Measurements from ENCODE around the gene ITGA11.

ITGA11 gene

DNA sequence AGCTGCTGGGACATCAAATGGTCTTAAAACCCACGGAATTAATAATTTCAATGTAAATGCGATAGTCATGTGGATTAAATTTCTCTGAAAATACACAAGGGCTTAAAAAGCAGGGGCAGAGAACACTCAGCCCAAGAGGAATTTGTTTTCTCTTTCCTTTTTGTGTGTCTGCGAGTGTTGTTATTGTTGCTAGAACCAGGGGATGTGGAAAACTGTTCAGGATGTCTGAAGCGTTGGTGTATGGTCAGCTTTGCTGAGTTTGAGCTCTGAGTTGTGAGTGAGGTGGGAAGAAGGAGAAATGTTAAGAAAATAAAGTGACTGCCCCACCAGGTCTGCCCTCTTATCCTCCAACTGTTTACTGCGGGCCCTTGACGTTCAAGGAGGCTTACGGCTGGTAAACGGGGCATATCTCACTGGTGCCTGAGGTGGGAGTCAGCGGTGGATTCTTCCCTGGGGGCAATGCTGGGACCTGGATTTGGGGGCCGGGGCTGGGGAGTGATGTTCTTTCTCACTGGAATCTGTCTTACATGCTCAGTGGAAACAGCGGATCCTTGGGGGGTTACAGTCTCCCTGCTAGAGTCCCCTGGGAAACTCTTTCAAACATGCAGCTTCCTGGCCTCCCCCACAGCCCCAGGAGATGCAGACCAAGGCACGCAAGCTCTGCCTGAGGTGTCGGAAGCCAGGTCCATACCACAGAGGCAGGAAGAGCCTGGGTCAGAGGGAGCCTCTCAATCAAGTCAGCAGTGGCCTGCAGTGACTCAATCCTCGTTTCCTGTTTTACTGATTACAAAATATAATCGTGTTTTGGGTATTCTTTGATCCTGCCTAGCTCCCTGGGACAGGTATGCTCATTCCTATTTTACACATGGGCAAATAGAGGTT is 41.8 kb downstream of the ITGA11 start:
- Histone ChIP-seq H3K4me3 (ENCODE audit: low read length) (no peak overlapping the region), H3K36me3 (ENCODE audit: control insufficient read depth, insufficient read depth, low read length) (no peaks in the 10 kb centered on the region), H3K27me3 (ENCODE audit: control insufficient read depth, insufficient read depth, low read length) (peaks cover 6% of the 10 kb centered on the region), H3K9me3 (ENCODE audit: control insufficient read depth, low read length) (no peaks in the 10 kb centered on the region), H3K4me1 (ENCODE audit: control insufficient read depth, insufficient read depth, low read length) (no peaks in the 10 kb centered on the region), H3K9ac (ENCODE audit: low read length) (no peak overlapping the region)

DNA sequence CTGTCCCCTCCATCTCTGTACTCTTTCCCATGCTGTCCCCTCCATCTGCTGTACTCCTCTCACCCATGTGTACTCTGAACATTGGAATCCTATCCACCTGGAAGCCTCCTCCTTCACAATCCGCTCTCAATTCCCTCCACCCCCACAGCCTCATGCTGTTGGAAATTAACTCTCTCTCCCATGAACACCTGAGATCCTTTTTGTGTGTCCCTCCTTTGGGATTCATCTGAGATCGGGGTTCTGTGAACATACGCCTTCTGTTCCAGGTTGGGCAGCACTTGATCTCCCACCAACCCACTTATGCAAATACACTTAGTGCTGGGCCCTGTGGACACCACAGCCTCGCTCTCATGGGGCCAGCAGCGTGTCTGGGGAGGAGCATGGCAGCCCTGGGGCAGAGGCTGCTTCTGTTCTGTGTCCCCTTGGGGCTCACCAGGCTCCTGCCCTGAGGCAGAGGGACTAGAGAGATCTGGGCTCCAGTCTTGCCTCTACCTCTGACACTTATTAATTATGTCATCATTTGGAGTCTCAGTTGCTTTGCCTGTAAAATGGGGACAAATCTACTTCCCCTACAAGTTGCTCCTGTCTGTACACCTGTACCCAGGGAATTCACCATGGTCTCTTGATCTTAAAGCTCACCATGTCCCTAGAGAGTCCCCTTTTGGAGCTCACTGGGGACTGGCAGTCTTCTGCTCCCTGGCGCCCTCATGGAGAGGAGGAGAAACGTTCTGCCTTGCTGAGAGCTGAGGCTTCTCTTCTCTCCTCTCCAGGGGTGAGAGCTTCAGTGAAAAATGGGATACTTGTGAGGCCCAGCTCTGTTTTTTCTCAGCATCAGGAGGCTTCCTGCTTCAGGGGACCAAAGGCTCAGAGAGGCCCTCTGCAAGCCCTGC is 42.7 kb downstream of the ITGA11 start:
- H3K27me3 ChIP-seq (ENCODE audit: control insufficient read depth, insufficient read depth, low read length), result peaks cover 6% of the 10 kb centered on the region
- H3K36me3 ChIP-seq (ENCODE audit: control insufficient read depth, insufficient read depth, low read length), result no peaks in the 10 kb centered on the region
- H3K9me3 ChIP-seq (ENCODE audit: control insufficient read depth, low read length), result no peaks in the 10 kb centered on the region
- no peak overlapping the region for H3K4me3 ChIP-seq (ENCODE audit: low read length)
- no peak overlapping the region for H3K9ac ChIP-seq (ENCODE audit: low read length)
- H3K4me1 ChIP-seq (ENCODE audit: control insufficient read depth, insufficient read depth, low read length), result no peaks in the 10 kb centered on the region

DNA sequence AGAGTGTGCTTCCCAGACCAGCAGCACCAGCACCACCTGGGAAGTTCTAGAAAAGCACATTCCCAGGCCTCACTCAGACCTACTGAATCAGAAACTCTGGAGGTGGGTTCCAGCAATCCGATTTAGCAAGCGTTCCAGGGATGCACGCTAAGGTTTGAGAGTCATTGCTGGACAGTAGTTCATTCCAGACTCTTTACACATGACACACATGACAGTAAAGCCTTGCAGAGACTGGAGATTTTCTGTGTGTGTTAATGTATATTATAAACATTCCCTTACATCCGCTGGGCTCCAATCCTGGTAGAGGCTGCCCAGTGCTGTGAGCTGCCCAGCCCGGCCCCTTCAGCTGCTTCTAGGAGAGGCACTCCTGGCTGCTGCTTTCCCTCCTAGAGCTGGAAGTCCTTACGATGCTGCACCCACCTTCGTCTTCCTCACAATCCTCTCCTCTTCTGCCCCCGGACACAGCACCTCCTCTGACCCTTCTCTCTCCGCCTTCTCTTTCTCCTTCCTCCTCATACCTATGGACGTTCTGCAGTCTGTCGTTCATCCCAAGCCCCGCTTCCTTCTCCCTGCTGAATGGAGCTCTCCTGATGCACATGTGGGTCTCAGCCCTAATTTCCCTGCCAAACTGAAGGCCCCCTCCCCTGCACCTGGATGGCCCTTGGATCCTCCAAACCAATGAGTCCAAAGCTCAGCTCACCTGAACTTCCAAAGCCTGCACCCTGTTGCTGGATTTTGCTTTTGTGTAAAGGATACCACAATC is 44.4 kb downstream of the ITGA11 start:
- H3K27me3 ChIP-seq (ENCODE audit: control insufficient read depth, insufficient read depth, low read length), result peaks cover 6% of the 10 kb centered on the region
- H3K4me1 ChIP-seq (ENCODE audit: control insufficient read depth, insufficient read depth, low read length), result no peaks in the 10 kb centered on the region
- H3K4me3 ChIP-seq (ENCODE audit: low read length), result no peak overlapping the region
- no peaks in the 10 kb centered on the region for H3K9me3 ChIP-seq (ENCODE audit: control insufficient read depth, low read length)
- H3K36me3 ChIP-seq (ENCODE audit: control insufficient read depth, insufficient read depth, low read length), result no peaks in the 10 kb centered on the region
- no peak overlapping the region for H3K9ac ChIP-seq (ENCODE audit: low read length)

DNA sequence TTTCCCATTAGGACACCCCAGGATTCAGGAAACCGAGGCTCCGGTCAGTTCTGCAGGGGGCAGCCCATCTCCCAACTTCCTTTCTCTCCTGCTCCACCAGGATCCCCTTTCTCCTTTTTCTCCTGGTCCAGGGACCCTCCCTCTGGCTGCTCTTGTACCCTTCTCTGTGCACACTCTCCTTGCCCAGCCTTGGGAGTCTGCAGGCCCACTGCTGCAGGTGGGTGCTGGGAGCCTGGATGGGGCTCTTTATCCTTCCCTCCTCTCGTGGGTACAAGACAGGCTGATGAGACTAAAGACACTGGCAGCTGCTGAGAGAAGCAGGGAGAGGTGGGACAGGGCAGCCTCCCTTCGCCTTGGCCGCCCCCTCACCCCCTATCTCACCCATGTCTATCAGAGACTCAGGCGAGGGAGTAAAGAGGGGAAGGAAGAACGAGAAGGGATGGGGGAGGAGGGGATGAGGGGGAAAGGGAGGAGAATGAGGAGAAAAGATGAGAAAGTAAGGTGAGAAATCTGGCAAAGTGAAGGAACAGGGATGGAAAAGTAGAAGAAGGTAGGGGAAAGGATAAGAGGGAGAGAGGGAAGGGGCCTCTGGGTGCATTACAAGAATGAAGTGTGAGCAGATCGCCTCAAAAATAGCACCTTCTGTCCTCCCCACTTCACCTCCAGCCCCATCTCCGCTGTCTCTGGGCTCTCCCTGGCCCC is 45.2 kb downstream of the ITGA11 start:
- no peaks in the 10 kb centered on the region for H3K9me3 ChIP-seq (ENCODE audit: control insufficient read depth, low read length)
- no peak overlapping the region for H3K9ac ChIP-seq (ENCODE audit: low read length)

DNA sequence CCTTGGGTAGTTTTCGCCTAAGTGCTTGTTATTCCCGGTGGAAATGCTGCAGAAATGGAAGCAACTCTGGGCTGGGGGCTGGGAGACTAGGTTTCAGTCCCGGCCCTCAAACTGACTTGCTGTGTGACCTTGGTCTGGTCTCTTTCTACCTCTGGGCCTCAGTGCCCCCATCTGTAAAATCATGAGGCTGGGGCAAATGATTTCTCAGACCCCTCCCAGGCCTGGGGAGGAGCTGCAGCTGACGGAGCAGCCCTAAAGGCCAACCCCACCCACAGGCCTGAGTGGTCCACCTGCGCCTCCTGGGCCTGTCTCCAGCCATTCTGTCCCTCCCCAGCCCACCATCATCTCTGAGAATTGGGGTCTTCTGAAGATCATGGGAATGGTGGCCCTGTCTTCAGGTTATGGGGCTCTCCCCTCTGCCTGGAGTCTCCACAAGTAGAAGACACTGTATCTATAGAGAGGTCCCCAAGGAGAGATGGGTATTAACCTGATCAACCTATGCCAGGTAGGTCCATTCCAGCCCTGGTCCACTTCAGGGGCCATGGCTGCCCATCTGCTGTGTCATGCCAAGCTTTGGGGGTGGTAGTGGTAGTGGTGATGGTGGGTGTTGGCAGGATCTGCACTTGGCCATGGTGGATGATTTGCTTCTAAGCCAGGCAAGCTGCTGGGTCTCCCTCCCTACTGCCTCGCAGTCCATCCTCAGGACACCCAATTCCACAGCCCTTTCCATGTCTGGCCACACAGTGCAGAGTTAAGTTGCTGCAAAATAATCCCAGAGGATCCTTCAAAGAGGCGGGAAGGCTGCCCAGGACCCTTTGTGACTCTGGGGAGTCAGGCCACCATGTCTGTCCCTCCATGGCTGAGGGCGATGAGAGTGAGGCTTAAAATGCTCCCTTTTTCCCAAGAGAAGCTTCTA is 46.0 kb downstream of the ITGA11 start:
- H3K4me1 ChIP-seq (ENCODE audit: control insufficient read depth, insufficient read depth, low read length), result no peaks in the 10 kb centered on the region
- H3K36me3 ChIP-seq (ENCODE audit: control insufficient read depth, insufficient read depth, low read length), result no peaks in the 10 kb centered on the region
- no peak overlapping the region for H3K9ac ChIP-seq (ENCODE audit: low read length)
- H3K4me3 ChIP-seq (ENCODE audit: low read length), result no peak overlapping the region
- H3K27me3 ChIP-seq (ENCODE audit: control insufficient read depth, insufficient read depth, low read length), result no peaks in the 10 kb centered on the region
- H3K9me3 ChIP-seq (ENCODE audit: control insufficient read depth, low read length), result no peaks in the 10 kb centered on the region

More for the DNA sequence above, 45.2 kb downstream of the ITGA11 start:
- no peaks in the 10 kb centered on the region for H3K27me3 ChIP-seq (ENCODE audit: control insufficient read depth, insufficient read depth, low read length)
- H3K4me1 ChIP-seq (ENCODE audit: control insufficient read depth, insufficient read depth, low read length), result no peaks in the 10 kb centered on the region
- H3K4me3 ChIP-seq (ENCODE audit: low read length), result no peak overlapping the region
- no peaks in the 10 kb centered on the region for H3K36me3 ChIP-seq (ENCODE audit: control insufficient read depth, insufficient read depth, low read length)

DNA sequence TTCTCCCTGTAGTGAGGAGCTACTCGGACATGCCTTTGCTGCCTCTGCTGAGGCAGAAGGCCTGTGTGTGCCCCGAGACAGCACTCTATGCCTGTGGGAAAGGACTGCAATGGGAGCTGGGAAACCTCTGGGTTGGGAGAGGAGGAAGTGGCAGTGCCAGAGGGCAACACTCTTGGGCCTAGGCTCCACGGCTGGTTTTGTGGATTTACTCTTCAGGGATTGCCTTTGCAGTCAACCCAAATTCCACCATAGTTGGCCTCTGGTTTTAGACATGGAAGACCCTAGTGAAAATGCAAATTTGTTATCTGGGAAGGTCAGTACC is 46.8 kb downstream of the ITGA11 start:
- H3K9me3 ChIP-seq (ENCODE audit: control insufficient read depth, low read length), result no peaks in the 10 kb centered on the region
- no peaks in the 10 kb centered on the region for H3K27me3 ChIP-seq (ENCODE audit: control insufficient read depth, insufficient read depth, low read length)
- no peak overlapping the region for H3K4me3 ChIP-seq (ENCODE audit: low read length)
- no peaks in the 10 kb centered on the region for H3K36me3 ChIP-seq (ENCODE audit: control insufficient read depth, insufficient read depth, low read length)
- no peak overlapping the region for H3K9ac ChIP-seq (ENCODE audit: low read length)
- no peaks in the 10 kb centered on the region for H3K4me1 ChIP-seq (ENCODE audit: control insufficient read depth, insufficient read depth, low read length)

DNA sequence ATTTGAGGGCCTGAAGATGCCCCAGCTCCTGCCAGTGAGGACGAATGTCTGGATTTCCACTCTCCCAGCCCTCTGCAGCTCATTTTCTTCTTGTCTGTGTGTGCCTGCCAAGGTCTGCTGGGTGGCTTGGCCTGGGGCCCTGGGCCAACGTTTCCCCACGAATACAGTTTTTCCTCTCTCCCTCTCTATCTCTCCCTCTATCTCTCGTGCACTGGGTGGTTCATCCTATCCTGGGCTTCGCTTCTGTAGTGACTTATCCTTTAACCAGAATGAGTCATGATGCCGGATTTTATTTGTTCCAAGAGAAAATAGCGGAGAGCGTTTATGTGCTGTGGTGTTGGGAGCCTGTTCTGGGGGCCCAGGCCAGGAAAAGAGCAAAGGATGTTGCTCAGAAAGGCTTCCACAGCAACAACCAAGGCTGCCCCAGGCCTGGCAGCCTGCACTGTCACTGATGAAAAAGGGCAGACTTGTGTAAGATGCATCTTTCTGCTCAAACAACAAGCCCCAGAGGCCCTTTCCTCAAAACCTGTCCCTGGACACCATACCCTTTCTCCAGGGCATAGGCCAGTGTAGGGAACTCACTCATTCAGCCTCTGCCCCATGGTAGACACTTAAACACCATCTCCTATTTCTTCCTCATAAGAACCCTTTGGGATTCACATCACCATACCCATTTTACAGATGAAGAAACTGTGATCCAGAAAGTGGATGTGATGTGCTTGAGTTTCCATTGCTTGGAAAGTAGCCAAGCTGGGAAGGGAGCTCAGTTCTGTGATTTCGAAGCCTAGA is 47.3 kb downstream of the ITGA11 start:
- Histone ChIP-seq H3K27me3 (ENCODE audit: control insufficient read depth, insufficient read depth, low read length) (no peaks in the 10 kb centered on the region), H3K9me3 (ENCODE audit: control insufficient read depth, low read length) (no peaks in the 10 kb centered on the region), H3K36me3 (ENCODE audit: control insufficient read depth, insufficient read depth, low read length) (no peaks in the 10 kb centered on the region), H3K9ac (ENCODE audit: low read length) (no peak overlapping the region), H3K4me1 (ENCODE audit: control insufficient read depth, insufficient read depth, low read length) (no peaks in the 10 kb centered on the region), H3K4me3 (ENCODE audit: low read length) (no peak overlapping the region)

DNA sequence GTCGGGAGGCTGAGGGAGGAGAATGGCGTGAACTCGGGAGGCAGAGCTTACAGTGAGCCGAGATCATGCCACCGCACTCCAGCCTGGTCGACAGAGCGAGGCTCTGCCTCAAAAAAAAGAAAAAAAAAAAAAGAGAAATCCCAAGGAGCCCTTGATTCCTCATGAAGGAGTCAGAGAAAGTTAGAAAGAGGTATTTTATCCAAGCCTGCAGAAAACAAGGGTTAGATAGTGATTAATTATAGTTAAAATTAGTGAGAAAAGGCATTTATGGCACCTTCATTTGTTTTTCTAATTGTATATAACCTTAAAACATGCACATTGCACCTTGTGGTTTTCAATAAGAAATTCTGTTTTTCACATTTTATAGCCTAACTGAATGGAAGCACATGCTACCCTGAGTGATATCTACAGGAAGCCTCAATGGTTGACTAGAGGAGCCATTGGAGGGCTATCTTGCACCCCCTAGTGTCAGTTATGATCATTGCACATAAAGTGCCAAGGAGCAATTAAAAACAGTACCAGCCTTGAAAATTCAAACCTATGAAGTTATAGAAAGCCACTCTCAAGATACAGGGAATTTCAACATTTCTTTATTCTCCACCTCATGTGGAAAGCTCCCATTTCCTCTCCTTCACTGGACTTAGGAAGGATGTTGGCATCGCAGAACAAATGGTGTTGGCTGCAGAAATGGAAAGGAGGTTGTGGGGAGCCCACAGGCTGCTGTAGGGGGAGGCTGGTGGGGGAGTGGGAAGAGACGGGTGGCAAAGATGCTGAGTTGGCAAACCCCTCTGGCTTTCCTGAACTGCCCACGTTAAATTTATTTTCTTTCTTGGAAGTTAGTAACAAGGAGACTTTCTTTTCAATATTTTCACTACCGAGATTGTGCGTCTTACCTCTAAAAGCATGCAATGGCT is 48.5 kb downstream of the ITGA11 start:
- Histone ChIP-seq H3K9ac (ENCODE audit: low read length) (no peak overlapping the region), H3K4me3 (ENCODE audit: low read length) (no peak overlapping the region), H3K27me3 (ENCODE audit: control insufficient read depth, insufficient read depth, low read length) (no peaks in the 10 kb centered on the region), H3K36me3 (ENCODE audit: control insufficient read depth, insufficient read depth, low read length) (no peaks in the 10 kb centered on the region), H3K9me3 (ENCODE audit: control insufficient read depth, low read length) (no peaks in the 10 kb centered on the region), H3K4me1 (ENCODE audit: control insufficient read depth, insufficient read depth, low read length) (no peaks in the 10 kb centered on the region)

DNA sequence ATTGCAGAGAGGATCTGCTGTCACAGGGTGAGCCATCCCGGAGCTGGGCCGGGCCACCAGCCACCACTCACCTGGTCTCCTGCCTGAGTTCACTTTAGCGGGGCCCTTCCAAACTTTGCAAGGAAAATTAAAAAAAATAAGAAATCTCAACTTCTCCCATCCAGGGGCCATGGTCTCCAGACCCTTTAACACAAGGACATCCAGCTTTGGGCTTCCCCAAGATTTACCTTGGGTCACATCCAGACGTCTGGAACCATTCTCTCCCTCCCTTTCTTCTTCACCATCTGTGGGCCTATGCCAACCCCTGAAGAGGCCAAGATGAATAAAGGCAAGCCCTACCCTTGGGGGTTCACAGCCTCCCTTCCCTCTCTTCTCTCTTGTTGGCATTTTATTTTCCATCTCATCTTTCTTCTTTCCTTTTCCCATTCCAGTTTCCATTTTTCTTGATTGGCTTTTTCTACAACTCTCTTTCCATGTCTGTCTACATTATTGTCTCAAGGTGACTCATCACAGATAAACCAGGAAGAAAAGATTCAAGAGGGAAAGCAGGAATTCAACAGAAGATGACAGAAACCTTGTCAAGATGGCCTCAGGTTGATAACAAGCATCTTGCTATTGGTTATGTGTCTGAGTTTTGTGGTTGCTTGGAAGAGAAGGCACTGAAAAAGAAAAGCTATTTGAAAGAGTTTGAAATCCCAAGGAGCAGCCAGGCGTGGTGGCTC is 49.5 kb downstream of the ITGA11 start:
- Histone ChIP-seq H3K9ac (ENCODE audit: low read length) (no peak overlapping the region), H3K4me3 (ENCODE audit: low read length) (no peak overlapping the region), H3K9me3 (ENCODE audit: control insufficient read depth, low read length) (no peaks in the 10 kb centered on the region), H3K27me3 (ENCODE audit: control insufficient read depth, insufficient read depth, low read length) (no peaks in the 10 kb centered on the region), H3K4me1 (ENCODE audit: control insufficient read depth, insufficient read depth, low read length) (no peaks in the 10 kb centered on the region), H3K36me3 (ENCODE audit: control insufficient read depth, insufficient read depth, low read length) (no peaks in the 10 kb centered on the region)
